HG03342 (cell line): ENCODE measurements around the gene SOBP.

Source experiments
- ATAC-seq: cut with Tn5 transposase; IDR thresholded peaks from one replicate; pipeline ENCODE4 v1.9.1; 2021; ENCODE audit warnings: mild to moderate bottlenecking, moderate library complexity; ENCODE audit not compliant: unreplicated experiment

The SOBP gene

GRCh38 chr6:107613651-107614379, 123.9 kb downstream of the SOBP start:
- ATAC-seq = no peak

- ATAC-seq = no peak
These were observed 124.9 kb downstream of the SOBP start for GRCh38 chr6:107614828-107615227.

- no peak for ATAC-seq
These were observed 126.9 kb downstream of the SOBP start for GRCh38 chr6:107616775-107617174.

GRCh38 chr6:107617341-107617932, 127.5 kb downstream of the SOBP start:
- ATAC-seq = no peak

DNA sequence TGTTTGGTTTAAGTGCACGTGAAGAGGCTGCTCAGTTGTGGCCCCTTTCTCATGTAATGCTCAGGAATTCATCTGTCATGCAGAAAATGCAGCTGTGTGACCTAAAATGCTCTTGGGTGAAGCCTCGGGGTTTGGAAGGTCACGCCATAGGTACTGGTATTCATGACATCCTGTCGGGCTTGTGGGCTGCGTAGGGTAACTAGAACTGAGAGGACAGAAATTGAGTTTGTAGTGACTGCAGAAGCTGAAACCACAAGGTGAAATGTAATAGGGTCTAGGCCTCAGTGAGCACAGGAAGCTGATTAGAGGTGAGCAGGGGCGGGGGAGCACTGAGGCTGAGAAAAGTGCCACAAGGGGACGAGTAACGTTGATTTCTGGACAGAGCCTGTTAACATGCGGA, 128.8 kb downstream of the SOBP start:
- ATAC-seq = peak; percentile 96

DNA sequence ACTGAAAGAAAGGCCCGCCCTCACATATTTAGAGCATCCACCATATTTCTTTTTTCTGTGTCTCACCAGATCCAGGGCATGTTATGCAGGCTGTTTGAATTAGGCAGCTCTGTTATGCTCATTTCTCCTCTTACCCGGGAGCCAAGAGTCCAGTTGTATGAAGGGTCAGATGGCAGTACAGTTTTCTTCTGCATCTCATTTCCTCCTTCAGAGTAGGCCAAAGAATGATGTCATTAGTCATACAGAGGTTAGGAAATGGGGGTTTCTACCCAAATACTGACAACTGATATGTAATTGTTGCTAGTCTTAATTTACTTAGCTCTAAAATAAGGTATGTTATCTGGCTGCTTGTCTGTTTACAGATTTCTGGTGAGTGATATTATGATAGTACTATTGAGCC, 130.8 kb downstream of the SOBP start:
- no peak for ATAC-seq

DNA sequence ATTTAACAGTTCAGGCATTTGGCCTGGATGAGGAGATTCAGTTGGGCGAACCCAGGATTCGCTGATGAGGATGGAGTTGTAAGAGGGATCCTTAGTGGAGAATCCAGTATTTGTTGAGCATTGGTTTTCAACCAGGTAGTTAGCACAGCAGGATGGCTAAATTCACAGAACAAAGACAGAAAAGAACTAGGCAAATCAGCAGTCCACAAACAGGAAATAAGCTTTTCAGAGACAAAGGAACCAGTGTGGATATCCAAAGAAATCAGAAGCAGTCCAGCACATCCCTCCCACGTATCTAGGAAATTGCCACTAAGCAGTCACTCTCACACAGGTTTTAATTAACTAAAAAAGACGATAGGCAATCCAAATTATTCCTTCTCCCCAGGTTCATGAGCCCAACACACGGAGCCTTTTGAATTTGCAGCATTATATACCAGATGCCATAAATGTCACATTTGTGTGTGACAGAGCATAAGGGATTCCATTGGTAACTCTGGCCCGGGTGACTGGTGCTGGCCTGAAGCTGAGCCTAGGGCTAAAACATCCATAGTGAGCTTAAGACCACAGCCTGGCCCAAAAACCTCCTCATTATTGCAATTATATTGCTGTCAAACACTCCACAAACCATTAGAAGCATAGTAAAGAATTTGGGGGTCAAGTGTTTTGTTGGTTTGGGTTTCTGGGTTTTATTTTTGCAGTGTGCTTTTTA, 131.5 kb downstream of the SOBP start:
- ATAC-seq = no peak

DNA sequence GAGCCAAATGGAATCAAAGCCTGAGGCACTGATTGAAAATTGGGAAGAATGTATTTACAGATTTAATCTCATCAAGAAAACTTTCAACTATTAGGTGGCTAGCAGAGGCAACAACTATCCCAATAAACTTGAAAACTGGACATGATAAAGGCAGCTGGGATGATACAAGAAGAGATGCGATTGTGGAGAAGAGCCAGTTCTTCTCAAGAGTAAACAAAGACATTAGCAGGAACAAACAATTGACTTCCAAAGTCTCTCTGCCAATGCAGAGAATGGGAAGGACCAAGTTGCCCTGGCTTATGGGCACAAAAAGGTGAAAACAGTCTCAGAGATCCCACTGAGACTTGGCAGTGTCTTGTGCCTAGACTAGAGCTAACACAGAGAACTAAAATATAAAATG, 132.4 kb downstream of the SOBP start:
- no peak for ATAC-seq

- ATAC-seq = no peak
These were observed 134.1 kb downstream of the SOBP start for GRCh38 chr6:107624050-107624449.

DNA sequence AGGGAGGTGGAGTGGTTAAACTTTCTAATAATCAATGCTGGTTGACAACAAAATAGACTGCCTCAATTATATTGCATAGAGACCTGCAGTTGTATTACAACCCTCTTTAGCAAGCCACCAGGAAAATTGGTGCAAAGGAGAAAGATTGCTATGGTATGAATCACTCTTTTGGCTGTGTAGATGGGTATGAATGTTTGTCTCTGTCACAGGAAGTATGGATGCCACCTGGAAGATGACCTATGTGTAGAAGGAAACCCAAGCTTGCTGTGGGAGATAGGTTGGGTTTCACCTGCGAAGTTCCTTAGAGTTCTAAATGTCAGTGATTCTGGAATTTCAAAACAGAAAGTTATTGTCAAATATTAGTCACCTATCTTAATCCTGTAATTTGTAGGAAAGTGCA, 134.6 kb downstream of the SOBP start:
- no peak for ATAC-seq

GRCh38 chr6:107625264-107625663, 135.3 kb downstream of the SOBP start:
- ATAC-seq = no peak

- no peak for ATAC-seq
These were observed 136.7 kb downstream of the SOBP start for GRCh38 chr6:107626645-107627044.

DNA sequence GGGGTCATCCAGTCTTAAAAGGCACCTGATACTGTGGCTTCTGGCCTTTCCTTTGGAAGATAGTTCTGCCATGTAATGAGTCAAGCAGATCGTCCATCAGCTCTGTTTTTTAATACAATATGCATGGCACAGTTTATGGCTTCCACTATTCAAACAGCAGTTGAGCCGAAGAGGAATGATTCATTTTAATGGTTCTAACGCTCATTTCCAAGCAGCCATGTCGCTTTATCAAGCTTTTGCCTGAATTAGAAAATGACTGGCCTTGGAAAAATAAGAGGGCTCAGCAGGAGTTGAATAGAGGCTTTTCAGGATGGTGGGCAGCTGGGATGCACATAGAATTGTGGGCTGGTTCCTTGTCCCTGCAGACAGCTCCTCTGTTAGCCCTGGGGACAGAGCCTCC, 138.1 kb downstream of the SOBP start:
- no peak for ATAC-seq

GRCh38 chr6:107628878-107629277, 139.0 kb downstream of the SOBP start:
- no peak for ATAC-seq

DNA sequence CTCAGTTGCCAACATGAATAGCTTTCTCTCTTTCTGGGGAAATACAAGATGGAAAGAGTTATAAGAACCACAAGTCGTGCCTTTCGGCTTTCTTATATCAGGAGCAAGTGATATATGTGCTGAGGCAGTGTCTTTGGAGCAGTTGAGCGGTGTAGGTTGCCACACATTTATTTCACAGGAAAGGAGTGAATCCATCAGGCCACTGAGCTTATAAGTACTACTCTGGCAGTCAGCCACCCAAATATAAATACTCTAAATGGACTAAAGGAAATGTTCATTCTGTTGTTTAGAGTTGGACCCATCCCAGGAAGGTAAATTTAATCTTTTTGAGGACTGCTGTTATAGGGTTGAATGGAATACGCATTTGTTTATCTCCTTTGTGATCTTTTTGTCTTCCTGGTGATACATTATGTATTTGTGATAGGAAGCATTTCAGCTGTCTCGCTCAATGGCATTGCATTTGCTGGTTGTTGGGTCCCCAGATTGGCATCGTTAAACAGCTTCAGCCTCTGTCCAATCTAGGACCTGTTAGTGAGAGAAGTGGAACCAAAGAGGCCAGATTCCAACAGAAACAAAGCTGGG, 139.7 kb downstream of the SOBP start:
- ATAC-seq = no peak

- no peak for ATAC-seq
These were observed 140.5 kb downstream of the SOBP start for GRCh38 chr6:107630348-107630977.

- no peak for ATAC-seq
These were observed 142.6 kb downstream of the SOBP start for GRCh38 chr6:107632381-107633136.

GRCh38 chr6:107633680-107634323, 143.9 kb downstream of the SOBP start:
- ATAC-seq = no peak

- ATAC-seq = no peak
These were observed 144.6 kb downstream of the SOBP start for GRCh38 chr6:107634324-107635056.
